Activated B cell treated with CpG ODN at 0.5 μM for 24 hours (primary cell): ENCODE measurements around the gene TECR. TPM values are rescaled to one million over a fixed set of nuclear protein-coding genes. Genes with fewer than 3 reads are reported as not detected.

Experiments used
- ATAC-seq: fragments of 200-7000 bp; cut with Tn5 transposase; one replicate; pipeline ENCODE4 v1.10.0; 2021; ENCODE audit warnings: low read depth, mild to moderate bottlenecking, moderate library complexity
- CTCF ChIA-PET: fragments of 350-600 bp; sonication (Branson Sonifier 250); formaldehyde crosslinking; loops from one replicate; lab custom pipeline; 2021; ENCODE audit warnings: antibody characterized with exemption; lab: Charles Lee
- POLR2A ChIA-PET: fragments of 350-600 bp; sonication (Branson Sonifier 250); formaldehyde crosslinking; loops from one replicate; lab custom pipeline; 2021; ENCODE audit warnings: antibody characterized with exemption; lab: Charles Lee
- DNase-seq: peaks from one replicate; pipeline ENCODE4 v3.0.0; 2022
- H3K27ac Mint-ChIP-seq: one replicate; pipeline ENCODE4 v1.8.0; 2020; ENCODE audit warnings: mixed read lengths
- H3K27me3 Mint-ChIP-seq: one replicate; pipeline ENCODE4 v1.8.0; 2021; ENCODE audit warnings: mixed read lengths
- H3K36me3 Mint-ChIP-seq: one replicate; pipeline ENCODE4 v1.8.0; 2021; ENCODE audit warnings: low read depth, mixed read lengths
- H3K4me1 Mint-ChIP-seq: one replicate; pipeline ENCODE4 v1.8.0; 2021; ENCODE audit warnings: mixed read lengths
- H3K4me3 Mint-ChIP-seq: one replicate; pipeline ENCODE4 v1.8.0; 2020; ENCODE audit warnings: mild to moderate bottlenecking, mixed read lengths
- H3K9me3 Mint-ChIP-seq: one replicate; pipeline ENCODE4 v1.8.0; 2020; ENCODE audit warnings: mixed read lengths
- intact Hi-C: fragments of 100-400 bp; cut with micrococcal nuclease; formaldehyde crosslinking; loops from one replicate; pipeline ENCODE4 v1.15.1; 2024
- total RNA-seq: library from RNA; stranded (reverse); gene quantifications from 2 replicates; pipeline ENCODE4 v1.2.3, GENCODE V29; 2022
- TF ChIP-seq, protein P1 (sequence below): fragments of 200-600 bp; IDR thresholded peaks from one replicate; pipeline ENCODE4 v1.8.0; 2022; ENCODE audit warnings: antibody characterized with exemption, mild to moderate bottlenecking

Gene TECR
- total RNA-seq, 1 donor from 2014 or later = 58.6 TPM

DNA sequence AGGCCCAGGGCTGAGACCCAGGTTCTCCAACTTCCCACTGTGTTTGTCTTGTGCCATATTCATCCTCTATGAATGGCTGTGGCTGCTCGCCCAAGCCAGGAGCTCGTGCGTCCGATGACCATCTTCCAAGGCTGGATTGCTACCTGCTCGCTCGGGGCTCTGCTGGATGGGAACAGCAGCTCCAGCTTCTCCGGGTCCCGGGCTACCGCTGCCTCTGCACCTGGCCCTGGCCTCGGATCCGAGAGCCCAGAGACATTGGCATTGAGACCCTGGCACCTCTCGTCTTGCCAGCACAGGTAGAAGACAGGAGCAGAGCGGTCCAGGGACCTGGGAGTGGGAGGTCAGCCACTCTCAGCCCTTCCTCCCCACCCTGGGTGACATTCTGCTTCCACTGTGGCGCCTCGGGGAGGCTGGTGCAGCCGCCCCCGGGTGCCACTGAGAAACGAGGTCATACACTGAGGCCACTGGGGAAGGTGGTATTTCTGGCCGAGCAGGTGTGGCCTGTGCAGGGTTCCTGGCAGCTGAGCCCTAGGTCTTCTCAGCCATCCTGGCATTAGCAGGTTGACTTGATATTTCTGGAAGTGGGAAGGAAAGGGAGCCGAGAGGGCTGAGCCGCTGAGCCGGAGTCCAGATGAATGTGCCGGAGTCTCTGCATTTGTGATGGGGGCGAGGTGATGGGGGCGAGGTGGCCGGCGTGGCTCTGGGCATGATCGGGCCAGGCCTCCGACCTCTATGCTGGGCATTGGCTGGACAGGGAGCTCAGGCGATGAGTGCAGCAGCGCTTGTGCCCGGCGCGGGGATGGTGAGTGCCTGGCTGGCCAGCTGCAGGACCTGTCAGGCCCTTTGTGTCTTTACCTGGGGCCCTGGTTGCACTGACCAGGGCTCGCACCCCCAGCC is 23.9 kb downstream of the TECR start:
- no peaks in the 10 kb centered on the region for H3K27me3 Mint-ChIP-seq
- POLR2A ChIA-PET = no interaction called here
- H3K36me3 Mint-ChIP-seq = peaks cover 14% of the 10 kb centered on the region
- H3K4me1 Mint-ChIP-seq = peaks cover 41% of the 10 kb centered on the region
- DNase-seq = no peak
- intact Hi-C loops = no loop called here
- no peak for ATAC-seq
- TF ChIP-seq, protein P1, sequence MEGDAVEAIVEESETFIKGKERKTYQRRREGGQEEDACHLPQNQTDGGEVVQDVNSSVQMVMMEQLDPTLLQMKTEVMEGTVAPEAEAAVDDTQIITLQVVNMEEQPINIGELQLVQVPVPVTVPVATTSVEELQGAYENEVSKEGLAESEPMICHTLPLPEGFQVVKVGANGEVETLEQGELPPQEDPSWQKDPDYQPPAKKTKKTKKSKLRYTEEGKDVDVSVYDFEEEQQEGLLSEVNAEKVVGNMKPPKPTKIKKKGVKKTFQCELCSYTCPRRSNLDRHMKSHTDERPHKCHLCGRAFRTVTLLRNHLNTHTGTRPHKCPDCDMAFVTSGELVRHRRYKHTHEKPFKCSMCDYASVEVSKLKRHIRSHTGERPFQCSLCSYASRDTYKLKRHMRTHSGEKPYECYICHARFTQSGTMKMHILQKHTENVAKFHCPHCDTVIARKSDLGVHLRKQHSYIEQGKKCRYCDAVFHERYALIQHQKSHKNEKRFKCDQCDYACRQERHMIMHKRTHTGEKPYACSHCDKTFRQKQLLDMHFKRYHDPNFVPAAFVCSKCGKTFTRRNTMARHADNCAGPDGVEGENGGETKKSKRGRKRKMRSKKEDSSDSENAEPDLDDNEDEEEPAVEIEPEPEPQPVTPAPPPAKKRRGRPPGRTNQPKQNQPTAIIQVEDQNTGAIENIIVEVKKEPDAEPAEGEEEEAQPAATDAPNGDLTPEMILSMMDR = no peak
- CTCF ChIA-PET = interaction anchor here (1.3 to 1.4 kb wide), 2 partner anchors 49 to 134 kb away, joined by 3 to 5 read pairs; no protein-coding TSS in a partner anchor
- H3K27ac Mint-ChIP-seq = no peak overlapping the region
- H3K9me3 Mint-ChIP-seq = no peaks in the 10 kb centered on the region
- H3K4me3 Mint-ChIP-seq = no peak overlapping the region

DNA sequence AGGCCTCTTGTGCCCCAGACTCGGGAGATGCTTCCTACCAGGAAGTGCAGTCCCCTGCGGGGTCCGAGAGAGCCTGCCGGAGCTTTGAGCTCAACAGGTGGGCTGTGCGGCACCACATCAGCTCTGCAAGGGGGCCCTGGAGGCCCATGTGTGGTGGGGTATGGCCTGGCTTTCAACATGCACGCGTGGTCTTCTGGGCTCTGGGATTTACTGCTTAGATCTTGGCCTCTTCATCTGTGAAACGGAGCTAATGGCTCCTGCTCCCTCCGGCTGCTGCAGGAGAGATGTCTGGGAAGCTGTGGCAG is 24.5 kb downstream of the TECR start:
- ATAC-seq (no peak), DNase-seq (no peak)
- no peak overlapping the region for H3K27ac Mint-ChIP-seq
- H3K27me3 Mint-ChIP-seq = no peaks in the 10 kb centered on the region
- peaks cover 8% of the 10 kb centered on the region for H3K36me3 Mint-ChIP-seq
- H3K4me3 Mint-ChIP-seq = no peak overlapping the region
- no peaks in the 10 kb centered on the region for H3K9me3 Mint-ChIP-seq
- ChIA-PET POLR2A (no interaction called here), CTCF (interaction anchor here (1.3 to 1.4 kb wide), 2 partner anchors 50 to 133 kb away, joined by 3 to 5 read pairs; no protein-coding TSS in a partner anchor)
- TF ChIP-seq, protein P1 = no peak
- intact Hi-C loops = no loop called here
- peaks cover 41% of the 10 kb centered on the region for H3K4me1 Mint-ChIP-seq

DNA sequence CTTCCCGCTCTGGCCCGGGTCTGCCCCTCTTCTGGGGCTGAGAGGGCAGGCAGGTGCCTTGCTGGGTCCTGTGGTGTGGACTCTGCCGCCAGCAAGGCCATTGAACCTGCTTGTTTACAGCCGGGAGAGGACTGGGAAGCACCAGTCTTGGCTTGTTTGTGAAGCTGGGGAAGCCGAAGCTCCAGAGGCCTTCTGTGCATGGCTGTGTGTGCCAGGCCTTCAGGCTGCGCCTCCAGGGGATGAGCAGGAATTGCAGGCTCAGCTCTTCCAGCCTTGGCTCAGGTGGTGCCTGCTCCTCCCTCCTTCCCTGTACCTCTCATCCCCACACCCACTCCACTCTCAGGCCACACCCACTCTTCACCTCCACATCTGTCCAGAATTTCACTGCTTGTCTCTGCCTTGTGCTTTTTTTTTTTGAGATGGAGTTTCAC is 25.0 kb downstream of the TECR start:
- CTCF ChIA-PET = interaction anchor here (1.4 kb wide), 1 partner anchor 133 kb away, joined by 5 read pairs; no protein-coding TSS in a partner anchor

DNA sequence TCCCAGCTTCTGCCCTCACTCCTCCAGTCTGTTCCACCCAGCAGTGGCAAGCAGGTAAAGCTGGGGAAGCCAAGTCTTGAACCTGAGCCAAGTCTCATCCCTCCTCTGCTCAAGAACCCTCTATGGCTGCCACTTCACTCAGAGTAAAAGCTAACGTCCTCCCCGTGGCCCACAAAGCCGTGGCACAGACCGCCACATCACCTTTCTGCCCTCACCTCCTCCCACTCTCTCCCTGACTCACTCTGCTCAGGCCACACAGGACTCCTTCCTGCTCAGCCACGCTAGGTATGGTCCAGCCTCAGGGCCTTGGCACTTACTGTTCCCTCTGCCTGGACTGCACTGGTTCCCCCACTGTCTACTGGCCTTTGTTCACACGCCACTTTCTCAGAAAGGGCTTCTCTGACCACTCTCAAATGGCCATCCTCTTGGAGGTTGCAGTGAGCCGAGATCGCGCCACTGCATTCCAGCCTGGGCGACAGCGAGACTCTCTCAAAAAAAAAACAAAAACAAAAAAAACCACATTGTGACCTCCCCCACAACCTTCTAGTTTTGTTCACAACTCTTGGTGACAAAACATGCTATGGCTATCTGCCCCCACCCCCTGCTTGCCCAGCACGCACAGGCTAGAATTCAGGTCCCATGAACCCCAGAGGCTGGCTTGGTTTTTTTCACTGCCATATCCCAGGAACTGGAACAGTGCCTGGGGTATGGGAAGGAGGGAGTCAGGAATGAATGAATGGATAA is 26.7 kb downstream of the TECR start:
- H3K9me3 Mint-ChIP-seq = no peaks in the 10 kb centered on the region
- TF ChIP-seq, protein P1 = no peak
- ATAC-seq (no peak), DNase-seq (no peak)
- H3K36me3 Mint-ChIP-seq = peaks cover 4% of the 10 kb centered on the region
- peaks cover 32% of the 10 kb centered on the region for H3K4me1 Mint-ChIP-seq
- H3K4me3 Mint-ChIP-seq = no peak overlapping the region
- H3K27me3 Mint-ChIP-seq = no peaks in the 10 kb centered on the region
- ChIA-PET POLR2A (interaction anchor here (0.7 to 1.4 kb wide), 2 partner anchors 26 to 38 kb away, joined by 4 to 9 read pairs; partner anchors contain the start of gene DNAJB1), CTCF (interaction anchor here (0.7 to 2.3 kb wide), 9 partner anchors 12 to 129 kb away, joined by 3 to 17 read pairs (median 4); partner anchors contain the start of gene DNAJB1)
- intact Hi-C loops = loop anchor here (1.0 kb wide), 1 partner anchor 332 kb away; no protein-coding TSS in a partner anchor
- H3K27ac Mint-ChIP-seq = no peak overlapping the region

More for the DNA sequence above, 25.0 kb downstream of the TECR start:
- Mint-ChIP-seq H3K27me3 (no peaks in the 10 kb centered on the region), H3K4me1 (peaks cover 41% of the 10 kb centered on the region), H3K36me3 (peaks cover 8% of the 10 kb centered on the region), H3K9me3 (no peaks in the 10 kb centered on the region), H3K4me3 (no peak overlapping the region), H3K27ac (no peak overlapping the region)
- TF ChIP-seq, protein P1 = no peak
- POLR2A ChIA-PET = no interaction called here
- intact Hi-C loops = no loop called here
- DNase-seq (no peak), ATAC-seq (no peak)
